ENCODE results near the gene ANKH.

GRCh38 chr5:14738050-14738449 is 133.5 kb downstream of the ANKH start:
- TF ChIP-seq JUN (CRISPR knock-in tag; IDR thresholded peaks at IDR 0.05) = no peak
- TF ChIP-seq ARID4B (CRISPR knock-in tag; IDR thresholded peaks at IDR 0.05; ENCODE audit: borderline replicate concordance) = no peak
- no peak for TF ChIP-seq ERG (CRISPR knock-in tag; IDR thresholded peaks at IDR 0.05)
- no peak for TF ChIP-seq NR2C2 (CRISPR knock-in tag; IDR thresholded peaks at IDR 0.05)
- TF ChIP-seq ZNF138 (CRISPR knock-in tag; conservative IDR thresholded peaks at IDR 0.05) = no peak
- no peak for TF ChIP-seq CTCF (IDR thresholded peaks at IDR 0.05)
- no peak for TF ChIP-seq SP1 (CRISPR knock-in tag; conservative IDR thresholded peaks at IDR 0.05)
- TF ChIP-seq NFATC4 (CRISPR knock-in tag; IDR thresholded peaks at IDR 0.05) = no peak
- TF ChIP-seq FOXJ3 (CRISPR knock-in tag; IDR thresholded peaks at IDR 0.05; ENCODE audit: borderline replicate concordance) = no peak
- TF ChIP-seq MAX (CRISPR knock-in tag; IDR thresholded peaks at IDR 0.05) = no peak
- TF ChIP-seq ATF3 (CRISPR knock-in tag; conservative IDR thresholded peaks at IDR 0.05) = no peak
- no peak for TF ChIP-seq FOXP1 (CRISPR knock-in tag; IDR thresholded peaks at IDR 0.05; ENCODE audit: borderline replicate concordance)
- no peak for TF ChIP-seq ZNF121 (CRISPR knock-in tag; IDR thresholded peaks at IDR 0.05)
